ENCODE measurements around the gene ZFP36L1. TPM values are rescaled to one million over a fixed set of nuclear protein-coding genes. Genes with fewer than 3 reads are reported as not detected.

ZFP36L1 gene
- total and polyA plus RNA-seq, 2 of the 13 experiments (the other 11 are each of a cell fraction or from before 2014, with no cell fraction given) = 7.4 to 10.2 TPM

DNA sequence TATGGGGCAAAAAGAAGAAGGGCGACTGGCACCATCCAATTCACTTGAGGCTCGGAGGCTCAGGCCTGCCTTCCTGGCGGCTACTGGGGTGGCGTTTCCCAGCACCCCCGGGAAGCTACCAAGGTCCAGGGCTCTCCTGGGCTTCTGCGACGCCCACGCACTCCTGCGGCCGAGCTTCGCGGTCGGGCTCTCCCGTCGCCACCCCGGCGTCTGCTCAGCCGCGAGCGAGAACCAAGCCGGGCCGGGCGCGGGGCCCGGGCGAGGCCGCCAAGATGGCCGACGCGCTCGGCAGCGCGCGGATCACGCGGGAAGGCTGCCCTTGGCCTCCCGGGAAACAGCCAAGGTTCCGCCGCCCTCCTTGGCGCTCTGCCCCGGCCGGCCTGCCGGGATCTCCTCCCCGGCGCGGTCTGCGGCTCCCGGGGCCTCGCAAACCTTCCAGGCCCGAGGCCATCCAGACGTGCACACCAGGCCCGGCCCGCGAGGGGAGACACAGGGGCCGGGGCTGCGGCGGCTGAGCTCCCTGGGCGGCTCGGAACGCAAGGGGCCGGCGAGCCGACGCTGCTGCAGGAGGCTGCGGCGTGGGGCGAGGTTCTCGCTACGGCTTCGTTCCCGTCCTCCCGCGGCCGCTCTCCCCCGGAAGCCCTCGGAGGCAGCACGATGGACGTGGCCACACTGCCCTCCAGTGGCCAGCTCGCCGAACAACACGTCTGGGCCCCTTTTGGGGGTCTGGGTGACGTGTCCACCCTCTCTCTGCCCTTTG, 23.5 kb upstream of the ZFP36L1 start (continued):
- TF ChIP-seq HNF1B (CRISPR knock-in tag; IDR thresholded peaks at IDR 0.05) (no peak; the same call in 1 of the 2 replicates), NBN (conservative IDR thresholded peaks at IDR 0.05) (no peak), ZNF143 (CRISPR knock-in tag; IDR thresholded peaks at IDR 0.05) (peak; percentile 63; the same call in 1 of the 2 replicates), E2F1 (CRISPR knock-in tag; IDR thresholded peaks at IDR 0.05) (no peak), SP5 (CRISPR knock-in tag; IDR thresholded peaks at IDR 0.05; ENCODE audit: borderline replicate concordance, low read depth) (no peak), ZKSCAN1 (IDR thresholded peaks at IDR 0.05; ENCODE audit: low read length) (no peak), KLF6 (CRISPR knock-in tag; IDR thresholded peaks at IDR 0.05) (0 out of 2 replicates have a peak, but pooled peaks have one; percentile 57), MAFG (CRISPR knock-in tag; IDR thresholded peaks at IDR 0.05) (no peak), CC2D1A (CRISPR knock-in tag; IDR thresholded peaks at IDR 0.05) (no peak), RARA (CRISPR knock-in tag; IDR thresholded peaks at IDR 0.05) (peak; percentile 42; the same call in 1 of the 2 replicates), GABPA (IDR thresholded peaks at IDR 0.05; ENCODE audit: low read depth, low read length) (no peak), GABPA (CRISPR knock-in tag; IDR thresholded peaks at IDR 0.05; ENCODE audit: low read depth) (0 out of 2 replicates have a peak, but pooled peaks have one; percentile 11), CBX2 (IDR thresholded peaks at IDR 0.05; ENCODE audit: low read depth, low read length) (no peak), CBX2 (CRISPR knock-in tag; IDR thresholded peaks at IDR 0.05; ENCODE audit: low read depth) (no peak), ZNF225 (CRISPR knock-in tag; IDR thresholded peaks at IDR 0.05) (peak; percentile 75; the same call in 1 of the 2 replicates), CREB1 (IDR thresholded peaks at IDR 0.05) (peak; percentile 53), CREB1 (CRISPR knock-in tag; IDR thresholded peaks at IDR 0.05) (no peak), ZNF367 (CRISPR knock-in tag; IDR thresholded peaks at IDR 0.05; ENCODE audit: borderline replicate concordance) (no peak), ZNF709 (CRISPR knock-in tag; IDR thresholded peaks at IDR 0.05) (no peak), ZNF564 (CRISPR knock-in tag; IDR thresholded peaks at IDR 0.05) (no peak), ERF (CRISPR knock-in tag; IDR thresholded peaks at IDR 0.05) (peak; percentile 74; the same call in 1 of the 2 replicates), ZNF326 (CRISPR knock-in tag; IDR thresholded peaks at IDR 0.05; ENCODE audit: borderline replicate concordance) (no peak), HDAC2 (CRISPR knock-in tag; IDR thresholded peaks at IDR 0.05) (peak; percentile 82), ZNF790 (CRISPR knock-in tag; IDR thresholded peaks at IDR 0.05; ENCODE audit: borderline replicate concordance) (no peak), ZNF567 (CRISPR knock-in tag; IDR thresholded peaks at IDR 0.05; ENCODE audit: borderline replicate concordance) (0 out of 2 replicates have a peak, but pooled peaks have one; percentile 42)
- TF ChIP-seq, protein P1, sequence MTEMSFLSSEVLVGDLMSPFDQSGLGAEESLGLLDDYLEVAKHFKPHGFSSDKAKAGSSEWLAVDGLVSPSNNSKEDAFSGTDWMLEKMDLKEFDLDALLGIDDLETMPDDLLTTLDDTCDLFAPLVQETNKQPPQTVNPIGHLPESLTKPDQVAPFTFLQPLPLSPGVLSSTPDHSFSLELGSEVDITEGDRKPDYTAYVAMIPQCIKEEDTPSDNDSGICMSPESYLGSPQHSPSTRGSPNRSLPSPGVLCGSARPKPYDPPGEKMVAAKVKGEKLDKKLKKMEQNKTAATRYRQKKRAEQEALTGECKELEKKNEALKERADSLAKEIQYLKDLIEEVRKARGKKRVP (CRISPR knock-in tag; IDR thresholded peaks at IDR 0.05) = no peak
- TF ChIP-seq, protein P2, sequence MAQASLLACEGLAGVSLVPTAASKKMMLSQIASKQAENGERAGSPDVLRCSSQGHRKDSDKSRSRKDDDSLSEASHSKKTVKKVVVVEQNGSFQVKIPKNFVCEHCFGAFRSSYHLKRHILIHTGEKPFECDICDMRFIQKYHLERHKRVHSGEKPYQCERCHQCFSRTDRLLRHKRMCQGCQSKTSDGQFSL (CRISPR knock-in tag; IDR thresholded peaks at IDR 0.05) = no peak

Data from HepG2 (cell line).